GM21381 (cell line): ENCODE measurements around the gene CEP170B.

Experiments used
- ATAC-seq: cut with Tn5 transposase; IDR thresholded peaks from one replicate; pipeline ENCODE4 v1.9.1; 2021; ENCODE audit warnings: mild to moderate bottlenecking, moderate library complexity; ENCODE audit not compliant: unreplicated experiment

The CEP170B gene

GRCh38 chr14:104866451-104867370 lies 1.6 kb downstream of the CEP170B start:
- no peak for ATAC-seq

- ATAC-seq: no peak
Measured at GRCh38 chr14:104867371-104868059, 2.4 kb downstream of the CEP170B start.

GRCh38 chr14:104868060-104868740 lies 3.1 kb downstream of the CEP170B start:
- no peak for ATAC-seq

- ATAC-seq: no peak
Measured at GRCh38 chr14:104868811-104869572, 3.9 kb downstream of the CEP170B start.

- no peak for ATAC-seq
Measured at GRCh38 chr14:104869669-104870367, 4.8 kb downstream of the CEP170B start.

- no peak for ATAC-seq
Measured at GRCh38 chr14:104870368-104871144, 5.5 kb downstream of the CEP170B start.

GRCh38 chr14:104871145-104871655 lies 6.1 kb downstream of the CEP170B start:
- ATAC-seq: no peak

GRCh38 chr14:104871656-104872468 lies 6.8 kb downstream of the CEP170B start:
- no peak for ATAC-seq

- no peak for ATAC-seq
Measured at GRCh38 chr14:104872469-104873341, 7.6 kb downstream of the CEP170B start.

GRCh38 chr14:104873380-104874055 lies 8.4 kb downstream of the CEP170B start:
- no peak for ATAC-seq

- ATAC-seq: no peak
Measured at GRCh38 chr14:104874110-104874531, 9.1 kb downstream of the CEP170B start.

- ATAC-seq: no peak
Measured at GRCh38 chr14:104874571-104875411, 9.7 kb downstream of the CEP170B start.

GRCh38 chr14:104875412-104875751 lies 10.3 kb downstream of the CEP170B start:
- ATAC-seq: no peak

GRCh38 chr14:104875811-104876210 lies 10.7 kb downstream of the CEP170B start:
- ATAC-seq: no peak

GRCh38 chr14:104876251-104876699 lies 11.2 kb downstream of the CEP170B start:
- ATAC-seq: no peak
